Mucosa of descending colon (tissue), 3 donors: ENCODE results near the gene MRGPRX1. TPM values are rescaled to one million over a fixed set of nuclear protein-coding genes. Genes with fewer than 3 reads are reported as not detected.
"Not testable (repeated sequence)": the region's sequence is repeated elsewhere in the genome, so short reads cannot be mapped to it uniquely, and the experiment has no call there.

Experiments
- ATAC-seq: fragments of 200-7000 bp; cut with Tn5 transposase; one replicate; pipeline ENCODE4 v1.9.1; 2020; ENCODE audit warnings: mild to moderate bottlenecking, moderate library complexity
- DNase-seq, 3 donors: peaks; one replicate each; pipeline ENCODE4 v3.0.0-alpha.2; 2020
- H3K36me3 ChIP-seq: fragments of 200-600 bp; one replicate; pipeline ENCODE4 v1.8.0; 2021; ENCODE audit warnings: low read depth, mild to moderate bottlenecking
- H3K4me1 ChIP-seq: fragments of 200-600 bp; one replicate; pipeline ENCODE4 v1.8.0; 2021; ENCODE audit warnings: low read depth, mild to moderate bottlenecking
- H3K4me3 ChIP-seq: fragments of 200-600 bp; one replicate; pipeline ENCODE4 v1.8.0; 2021; ENCODE audit warnings: mild to moderate bottlenecking
- H3K9me3 ChIP-seq: fragments of 200-600 bp; one replicate; pipeline ENCODE4 v1.8.0; 2021; ENCODE audit warnings: mild to moderate bottlenecking
- CTCF ChIP-seq: fragments of 200-600 bp; IDR thresholded peaks from one replicate; pipeline ENCODE4 v1.8.0; 2022; ENCODE audit warnings: antibody characterized with exemption, mild to moderate bottlenecking
- intact Hi-C, 2 donors: fragments of 100-400 bp; cut with DNase I in 1 of 2; cut with micrococcal nuclease in 1 of 2; formaldehyde crosslinking; loops; one replicate each; pipeline versions ENCODE4 v1.11.0 to v1.11.1; 2022; cut with DNase I, micrococcal nuclease
- total RNA-seq, 3 donors: library from RNA; stranded (reverse); fragmentation: NEBNext Ultra II Directional in 2 of 3; extraction: Animal tissue kit (Norgen Biotek cat#: 25700) in 2 of 3; gene quantifications; one replicate each; pipeline versions ENCODE4 v1.2.1 to v1.2.4, GENCODE V29; 2021 to 2023
- donor health status: DM: no; HTN: no; CAD: no; lungs with moderate emphysema.
- donor health status: DM: no; HTN: no; CAD: no.
- donor health status: DM: no; HTN: yes; CAD: no.

Gene MRGPRX1
- total RNA-seq, 3 donors from 2014 or later: not detected

GRCh38 chr11:18934195-18934814 lies 4.9 kb downstream of the MRGPRX1 start:
- ATAC-seq: no peak
- intact Hi-C loops: no loop called here
- no peak for TF ChIP-seq CTCF
- no peak for DNase-seq
- Histone ChIP-seq H3K4me3 (no peak overlapping the region), H3K9me3 (no peaks in the 10 kb centered on the region), H3K36me3 (no peaks in the 10 kb centered on the region), H3K4me1 (no peaks in the 10 kb centered on the region)

GRCh38 chr11:18927550-18928322 lies 11.5 kb downstream of the MRGPRX1 start:
- ATAC-seq (no peak), DNase-seq (no peak)
- Histone ChIP-seq H3K4me3 (no peak overlapping the region), H3K9me3 (no peaks in the 10 kb centered on the region), H3K36me3 (no peaks in the 10 kb centered on the region), H3K4me1 (no peaks in the 10 kb centered on the region)
- TF ChIP-seq CTCF: no peak
- intact Hi-C loops: no loop called here

GRCh38 chr11:18925426-18925825 lies 13.8 kb downstream of the MRGPRX1 start:
- intact Hi-C loops, DNase-seq, H3K4me1 ChIP-seq, ATAC-seq, H3K36me3 ChIP-seq, H3K9me3 ChIP-seq, H3K4me3 ChIP-seq: not testable (repeated sequence)

GRCh38 chr11:18912883-18913282 lies 26.3 kb downstream of the MRGPRX1 start:
- no peak overlapping the region for H3K4me3 ChIP-seq
- H3K4me1 ChIP-seq: no peaks in the 10 kb centered on the region
- no peaks in the 10 kb centered on the region for H3K36me3 ChIP-seq
- intact Hi-C loops: no loop called here
- TF ChIP-seq CTCF: no peak
- no peaks in the 10 kb centered on the region for H3K9me3 ChIP-seq
- no peak for ATAC-seq
- no peak for DNase-seq

- TF ChIP-seq CTCF: no peak
These were observed 31.8 kb downstream of the MRGPRX1 start for GRCh38 chr11:18907391-18907790.

GRCh38 chr11:18900637-18901036 lies 38.6 kb downstream of the MRGPRX1 start:
- H3K9me3 ChIP-seq, H3K4me1 ChIP-seq, H3K4me3 ChIP-seq, ATAC-seq, intact Hi-C loops, DNase-seq, H3K36me3 ChIP-seq: not testable (repeated sequence)

More at GRCh38 chr11:18907391-18907790, 31.8 kb downstream of the MRGPRX1 start:
- Histone ChIP-seq H3K4me3 (no peak overlapping the region), H3K9me3 (no peaks in the 10 kb centered on the region), H3K36me3 (no peaks in the 10 kb centered on the region), H3K4me1 (no peaks in the 10 kb centered on the region)
- ATAC-seq (no peak), DNase-seq (no peak)
- intact Hi-C loops: no loop called here

- H3K4me1 ChIP-seq, ATAC-seq, H3K4me3 ChIP-seq, DNase-seq, intact Hi-C loops, H3K36me3 ChIP-seq, H3K9me3 ChIP-seq: not testable (repeated sequence)
These were observed 39.0 kb downstream of the MRGPRX1 start for GRCh38 chr11:18900151-18900611.

GRCh38 chr11:18891712-18892111 lies 47.5 kb downstream of the MRGPRX1 start:
- H3K9me3 ChIP-seq, H3K4me1 ChIP-seq, intact Hi-C loops, H3K36me3 ChIP-seq, H3K4me3 ChIP-seq, DNase-seq, ATAC-seq: not testable (repeated sequence)
